GM18498 (cell line): Measurements from ENCODE around the gene MYLK4.

Source experiments
- ATAC-seq: cut with Tn5 transposase; IDR thresholded peaks from one replicate; pipeline ENCODE4 v1.9.1; 2021; ENCODE audit warnings: mild to moderate bottlenecking, moderate library complexity; ENCODE audit not compliant: unreplicated experiment

The MYLK4 gene

DNA sequence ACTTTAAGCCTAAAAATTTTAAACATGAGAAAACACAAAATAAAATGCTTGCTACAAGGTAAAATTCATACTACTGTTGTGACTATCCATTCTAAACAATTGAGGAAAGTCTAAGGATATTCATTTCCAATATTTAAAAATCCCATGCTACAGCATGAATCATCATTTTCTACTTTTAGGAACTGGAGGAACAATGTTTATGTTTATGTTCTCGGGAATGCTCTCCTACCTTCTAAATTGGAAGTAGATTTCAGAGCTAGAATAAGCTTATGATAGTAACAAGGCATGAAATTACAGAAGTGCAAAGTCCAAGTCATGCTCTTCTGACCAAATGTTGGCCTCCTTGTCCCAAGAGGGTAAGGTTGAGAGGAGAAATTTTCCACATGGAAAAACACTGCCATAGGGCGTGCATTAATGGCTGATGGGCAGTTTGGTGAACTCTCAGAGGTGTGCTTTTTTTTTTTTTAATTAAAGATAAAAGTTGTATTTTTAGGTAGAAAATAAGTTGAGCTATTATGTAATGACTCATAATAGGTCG is 6.0 kb upstream of the MYLK4 start:
- no peak for ATAC-seq

DNA sequence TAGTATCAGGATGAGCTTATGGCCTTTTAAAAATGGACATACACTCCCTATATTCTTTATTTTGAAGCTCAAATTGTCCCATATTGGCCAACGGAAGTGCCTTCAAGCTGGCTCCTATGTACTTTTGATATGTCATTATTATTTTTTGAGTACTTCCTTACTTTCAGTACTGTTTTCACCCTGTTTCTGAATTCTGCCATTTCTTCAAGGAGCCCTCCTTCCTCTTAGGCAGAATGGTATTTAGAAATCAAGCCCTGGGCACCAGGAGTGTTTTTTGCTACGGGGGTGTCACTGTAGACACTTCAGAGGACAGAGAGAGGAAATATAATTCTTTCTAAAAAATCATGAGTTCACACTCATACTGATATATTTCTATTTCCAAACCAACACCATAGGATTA is 5.5 kb upstream of the MYLK4 start:
- ATAC-seq = no peak

DNA sequence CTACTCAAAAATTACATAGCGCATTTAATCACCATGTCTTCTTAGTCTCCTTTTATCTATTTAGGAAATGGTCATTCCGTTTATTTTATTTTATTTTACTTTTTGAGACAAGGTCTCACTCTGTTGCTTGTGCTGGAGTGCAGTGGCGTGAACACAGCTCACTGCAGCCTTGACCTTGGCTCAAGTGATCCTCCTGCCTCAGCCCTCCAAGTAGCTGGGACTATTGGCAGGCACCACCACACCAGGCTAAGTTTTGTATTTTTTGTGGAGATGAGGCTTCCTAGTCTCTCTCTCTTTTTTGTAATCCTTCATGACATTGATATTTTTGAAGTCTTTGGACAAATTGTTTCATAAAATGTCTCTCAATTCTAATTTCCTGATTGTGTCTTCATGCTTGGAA is 4.7 kb upstream of the MYLK4 start:
- ATAC-seq = no peak

DNA sequence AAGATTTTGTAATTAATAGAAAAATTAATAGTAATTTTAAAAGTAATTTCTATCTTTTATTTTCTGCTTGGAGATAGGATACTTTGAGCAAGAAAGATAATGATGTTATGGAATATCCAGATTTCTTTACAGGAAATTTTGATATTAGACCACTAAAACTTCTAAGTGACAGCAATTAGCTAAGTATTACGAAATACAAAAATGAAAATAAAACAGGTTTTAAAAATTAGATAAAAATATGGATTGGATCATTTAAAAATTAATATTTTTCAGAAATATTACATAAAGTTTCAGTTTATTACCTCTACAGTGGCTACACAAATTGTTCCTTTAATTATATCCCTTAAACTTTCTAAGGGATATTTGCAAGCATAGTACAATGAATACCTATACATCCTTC is 4.2 kb upstream of the MYLK4 start:
- no peak for ATAC-seq

DNA sequence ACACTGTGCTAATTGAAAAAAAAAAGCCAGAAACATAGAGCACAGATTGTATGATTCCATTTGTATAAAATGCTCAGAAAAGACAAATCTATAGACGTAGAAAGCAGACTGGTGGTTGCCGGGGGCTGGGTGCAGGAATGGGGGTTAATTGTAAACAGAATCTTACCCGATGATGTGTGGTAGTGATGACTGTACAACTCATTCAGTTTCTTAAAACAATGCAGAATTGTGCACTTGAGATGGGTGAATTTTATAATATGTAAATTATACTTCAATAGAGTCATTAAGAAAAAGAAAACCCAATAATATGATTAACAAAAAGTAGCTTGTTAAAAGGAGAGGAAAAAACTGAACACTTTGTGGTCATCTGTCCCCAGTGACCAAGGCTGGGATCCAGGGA is 3.7 kb upstream of the MYLK4 start:
- no peak for ATAC-seq

DNA sequence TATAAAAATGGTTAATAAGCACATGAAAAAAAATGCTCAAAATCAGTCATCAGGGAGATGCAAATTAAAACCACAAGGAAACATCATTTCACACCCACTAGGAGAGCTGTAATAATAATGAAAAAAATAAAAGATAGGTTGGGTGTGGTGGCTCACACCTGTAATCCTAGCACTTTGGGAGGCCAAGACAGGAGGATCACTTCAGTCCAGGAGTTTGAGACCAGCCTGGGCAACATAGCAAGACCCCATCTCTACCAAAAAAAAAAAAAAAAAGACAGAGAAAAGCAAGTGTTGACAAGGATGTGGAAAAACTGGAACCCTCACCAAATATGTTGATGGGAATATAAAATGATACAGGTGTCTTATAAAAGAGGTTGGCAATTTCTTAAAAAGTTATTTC is 3.0 kb upstream of the MYLK4 start:
- no peak for ATAC-seq

DNA sequence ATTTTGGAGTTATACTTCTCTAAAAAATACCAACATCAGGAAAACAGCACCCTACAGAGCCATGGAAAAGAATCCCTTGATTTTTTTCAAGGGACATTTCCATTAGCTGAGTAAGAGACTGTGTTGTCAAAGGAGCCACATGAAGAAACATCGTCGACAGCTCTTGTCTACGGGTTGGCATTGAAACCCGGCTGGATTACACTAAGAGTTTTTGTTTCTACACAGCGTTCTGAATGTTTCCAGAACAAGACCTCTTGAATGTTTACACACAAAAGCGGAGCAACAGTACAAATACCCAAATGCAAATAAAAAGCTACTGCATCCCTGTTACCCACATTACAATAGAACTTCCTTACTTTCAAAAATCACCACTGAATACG is 2.4 kb upstream of the MYLK4 start:
- no peak for ATAC-seq

DNA sequence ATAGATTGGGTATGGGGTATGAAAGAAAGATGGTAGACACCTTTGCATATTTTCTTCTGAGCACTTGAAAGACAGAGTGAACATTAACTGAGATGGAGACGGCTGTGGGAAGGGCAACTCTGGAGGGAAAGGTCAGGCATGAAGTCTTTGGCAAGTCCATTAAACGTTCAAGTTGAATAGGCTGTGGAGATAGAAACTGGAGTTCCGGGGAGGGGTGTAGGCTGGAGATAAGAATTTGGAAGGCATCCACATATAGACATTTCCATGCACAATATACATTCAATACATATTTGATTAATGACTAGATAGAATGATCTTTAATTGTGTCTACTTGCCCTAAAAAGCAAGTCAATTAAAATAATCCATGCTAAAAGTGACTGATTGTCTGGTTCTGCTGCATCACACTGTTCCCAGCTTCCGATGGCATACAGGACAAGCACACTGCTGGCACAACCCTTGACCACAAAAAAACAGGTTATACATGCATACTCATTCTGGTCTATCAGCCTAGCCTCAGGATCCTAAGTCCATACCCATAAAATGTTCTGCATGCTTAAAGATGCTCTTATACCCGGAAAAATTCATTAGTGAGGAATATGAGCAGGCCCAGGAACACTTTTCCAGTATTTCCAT is 1.9 kb upstream of the MYLK4 start:
- no peak for ATAC-seq

DNA sequence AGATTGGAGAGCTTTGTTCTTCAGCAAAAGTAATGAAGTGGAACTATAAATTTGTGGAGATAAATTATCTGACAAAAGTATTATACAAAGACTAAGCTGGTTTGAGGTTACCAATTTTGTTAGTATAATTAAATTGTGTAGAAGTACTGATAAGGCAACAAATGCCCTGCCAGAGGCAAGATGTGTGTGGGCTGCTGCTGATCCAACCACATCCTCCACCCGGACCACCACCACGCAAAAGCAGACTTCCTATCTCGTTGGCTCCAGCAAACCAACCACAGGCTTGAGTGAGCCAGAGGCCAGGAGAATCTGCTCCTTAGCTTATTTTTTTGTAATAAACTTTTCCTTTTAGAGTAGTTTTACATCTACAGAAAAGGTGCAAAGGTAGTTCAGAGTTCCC is 1.1 kb upstream of the MYLK4 start:
- ATAC-seq = no peak

DNA sequence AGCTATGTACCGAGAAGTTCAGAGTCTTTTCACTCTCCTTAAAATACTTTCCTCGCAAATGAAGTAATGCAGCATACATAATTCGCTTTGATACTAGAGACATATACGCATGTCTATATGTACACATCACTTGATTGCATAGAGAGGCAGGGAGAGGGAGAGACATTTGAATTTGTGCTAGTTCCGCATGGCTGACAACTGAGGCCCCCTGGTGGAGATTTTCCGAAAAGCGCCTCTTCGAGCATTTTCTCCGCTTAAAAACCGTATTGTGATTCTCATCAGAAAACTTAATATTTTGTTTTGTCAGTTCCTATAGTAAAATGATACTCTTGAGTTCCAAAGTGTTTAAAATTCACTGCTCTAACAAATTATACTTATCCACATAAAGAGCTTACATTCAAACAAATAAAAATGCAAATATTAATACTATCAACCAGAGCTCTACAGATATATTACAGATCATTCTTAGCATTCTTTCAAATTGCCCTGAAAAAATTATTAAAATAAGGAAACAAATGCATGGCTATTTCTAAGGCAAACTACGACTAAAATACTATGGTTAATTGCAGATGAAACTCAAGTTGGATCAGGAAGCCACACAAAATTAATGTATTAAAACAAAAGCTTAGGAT is 637 bp downstream of the MYLK4 start:
- ATAC-seq = no peak

DNA sequence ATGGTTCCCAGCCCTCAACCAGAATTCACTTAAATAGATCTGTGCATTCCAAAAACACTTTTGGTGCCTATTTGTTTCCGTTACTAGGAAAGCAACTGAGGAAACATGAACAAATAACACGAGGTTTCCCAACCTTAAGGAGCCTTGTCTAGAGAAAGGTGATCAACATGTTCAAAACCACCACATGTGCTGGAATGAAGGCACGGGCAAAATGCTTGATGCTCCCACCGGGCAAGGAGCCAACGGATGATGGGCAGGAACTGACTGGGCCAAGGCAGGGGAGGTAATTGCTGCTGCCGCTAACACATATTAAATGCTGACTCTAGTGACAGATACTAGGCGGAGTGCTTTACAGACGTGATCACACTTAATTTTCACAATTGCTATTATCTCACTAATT is 2.5 kb downstream of the MYLK4 start:
- no peak for ATAC-seq

DNA sequence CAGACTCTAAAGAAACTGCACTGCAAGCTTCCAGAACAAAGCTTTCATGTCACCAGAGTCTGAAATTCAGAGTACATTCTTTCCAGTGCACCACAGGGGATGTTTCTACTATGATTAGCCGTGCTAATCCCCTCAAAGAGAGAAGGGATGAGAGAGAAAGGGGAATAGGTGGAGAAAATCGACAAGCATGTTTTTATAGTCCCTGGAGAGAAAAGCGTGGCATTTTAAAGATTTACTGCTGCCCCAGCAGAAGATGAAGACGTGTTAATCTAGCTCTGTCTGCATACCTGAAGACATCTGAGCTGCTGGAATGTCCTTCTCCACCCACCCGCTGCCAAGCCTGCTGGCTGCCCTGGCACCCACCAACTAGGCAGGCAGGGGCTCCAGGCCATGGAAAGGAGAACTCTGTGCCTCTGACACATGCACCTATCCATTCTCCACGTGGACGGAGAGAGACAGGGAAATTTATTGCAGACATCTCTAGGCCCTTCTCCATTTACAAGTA is 4.1 kb downstream of the MYLK4 start:
- ATAC-seq = no peak

DNA sequence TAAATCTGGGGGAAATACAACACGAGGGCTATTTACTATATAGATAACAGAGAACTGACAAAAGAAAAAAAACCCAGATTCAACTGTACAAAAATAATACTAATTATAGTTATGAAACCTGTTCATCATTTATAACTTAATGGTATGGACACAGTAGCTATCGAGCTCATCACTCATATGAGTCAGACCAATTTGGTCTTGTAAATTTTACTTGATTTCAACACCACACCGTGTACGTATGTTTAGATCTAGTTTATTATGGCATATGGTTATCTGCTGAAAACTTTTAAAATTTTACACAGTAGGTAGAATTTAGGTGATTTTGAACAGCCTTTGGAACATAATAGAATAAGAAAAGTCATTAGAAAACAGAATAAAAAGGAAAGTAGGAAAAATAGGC is 5.5 kb downstream of the MYLK4 start:
- no peak for ATAC-seq

DNA sequence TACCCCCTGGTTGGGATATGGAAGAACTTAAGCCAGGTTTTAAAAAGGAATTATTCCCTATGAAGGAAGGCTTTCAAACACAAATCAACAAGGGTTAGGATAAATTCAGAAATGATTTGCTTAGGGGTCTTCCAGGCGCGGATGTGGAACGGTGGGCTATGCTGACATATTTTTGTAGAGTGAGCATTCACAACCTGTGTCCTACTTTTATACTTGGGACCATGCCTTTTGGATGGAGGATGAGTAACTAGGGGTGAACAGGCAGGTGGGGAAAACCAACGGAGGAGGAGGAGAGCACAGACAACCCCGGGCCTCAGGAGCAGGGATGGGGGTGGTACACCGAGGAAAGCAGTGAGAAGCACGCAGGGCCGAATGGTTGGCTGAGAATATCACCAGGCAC is 5.9 kb downstream of the MYLK4 start:
- ATAC-seq = no peak

DNA sequence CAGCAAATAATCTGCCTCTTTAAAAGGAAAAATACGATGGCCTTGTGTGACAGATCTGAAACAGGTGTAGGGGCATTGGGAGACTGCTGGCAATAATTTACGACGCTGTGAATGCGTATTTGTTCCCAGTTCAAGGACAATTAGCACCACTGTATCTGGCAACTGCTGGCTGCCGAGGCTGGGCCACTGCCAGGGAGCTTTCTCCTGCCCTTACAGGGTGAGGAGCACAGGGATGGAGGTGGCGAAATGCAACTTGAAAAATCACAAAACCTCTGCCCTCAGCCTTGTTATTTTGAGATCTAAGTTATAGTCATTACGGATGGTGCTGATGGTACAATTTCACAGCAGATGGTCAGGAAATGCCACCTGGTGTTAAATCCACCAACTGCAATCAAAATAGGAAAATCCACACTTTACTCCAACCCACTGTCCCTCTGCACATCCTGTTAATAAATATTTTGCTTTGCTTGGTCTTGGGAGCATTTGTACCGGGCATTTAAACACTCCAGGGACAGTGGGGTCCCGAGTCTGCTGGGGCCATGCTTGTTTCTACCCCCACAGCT is 6.4 kb downstream of the MYLK4 start:
- ATAC-seq = no peak

DNA sequence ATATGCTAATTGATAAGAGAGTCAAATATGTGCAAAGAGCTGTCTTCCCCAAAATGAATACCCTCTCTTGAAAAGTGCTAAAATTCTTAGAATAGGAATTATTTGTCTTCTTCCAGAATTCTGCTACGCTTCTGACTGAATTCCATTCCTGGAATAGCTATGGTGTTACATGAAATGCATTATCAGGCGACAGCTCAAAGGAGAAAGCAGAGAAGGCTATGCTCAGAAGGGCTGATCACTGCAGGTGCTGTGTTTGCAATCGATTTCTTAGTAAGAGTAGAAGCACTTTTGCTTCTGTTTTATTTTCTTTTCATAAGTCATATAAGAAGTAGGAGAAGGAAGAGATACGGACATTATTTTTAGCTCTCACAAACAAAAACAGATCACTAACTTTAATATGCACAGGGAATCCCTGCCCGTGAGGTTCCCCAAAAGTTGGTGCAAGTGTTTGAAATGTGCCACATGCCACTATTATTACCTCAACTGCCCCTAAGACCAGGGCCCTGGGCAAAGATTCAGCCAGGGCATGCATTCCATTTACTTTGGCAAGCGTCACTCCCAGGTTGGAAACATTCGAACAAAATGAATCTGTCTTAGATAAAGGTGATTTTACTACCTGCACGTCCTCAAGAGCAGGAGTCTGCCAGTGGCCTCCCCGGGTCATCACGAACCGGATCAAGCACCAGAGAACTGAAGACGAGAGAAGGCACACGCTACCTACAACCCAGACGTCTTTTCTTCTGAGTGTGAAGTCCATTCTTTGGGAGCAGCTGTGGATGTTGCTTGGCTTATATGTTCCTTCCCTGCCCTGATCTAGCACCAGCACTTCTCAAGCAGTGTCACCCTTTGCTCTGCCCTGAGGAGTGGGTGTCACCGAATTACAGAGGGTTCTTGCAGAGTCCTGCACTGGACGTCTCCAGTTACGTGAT is 7.2 kb downstream of the MYLK4 start:
- ATAC-seq = no peak

DNA sequence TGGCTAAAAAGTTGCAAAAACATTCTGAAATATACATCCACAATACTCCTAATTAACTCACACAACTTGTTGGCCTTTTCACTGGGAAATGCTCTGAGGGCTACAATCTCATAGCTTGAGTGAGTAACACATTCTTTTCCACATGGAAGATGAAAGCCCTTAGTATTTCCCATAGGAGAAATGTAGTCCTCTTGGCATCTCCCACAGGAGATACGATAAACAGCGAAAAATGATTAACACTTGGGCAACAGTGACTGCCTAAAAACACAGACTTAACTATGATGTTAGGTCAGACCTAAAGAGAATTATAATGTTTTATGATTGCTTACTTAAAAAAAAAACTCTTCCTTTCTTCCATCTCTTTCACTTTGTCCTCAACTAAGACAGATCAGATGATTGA is 9.0 kb downstream of the MYLK4 start:
- no peak for ATAC-seq

DNA sequence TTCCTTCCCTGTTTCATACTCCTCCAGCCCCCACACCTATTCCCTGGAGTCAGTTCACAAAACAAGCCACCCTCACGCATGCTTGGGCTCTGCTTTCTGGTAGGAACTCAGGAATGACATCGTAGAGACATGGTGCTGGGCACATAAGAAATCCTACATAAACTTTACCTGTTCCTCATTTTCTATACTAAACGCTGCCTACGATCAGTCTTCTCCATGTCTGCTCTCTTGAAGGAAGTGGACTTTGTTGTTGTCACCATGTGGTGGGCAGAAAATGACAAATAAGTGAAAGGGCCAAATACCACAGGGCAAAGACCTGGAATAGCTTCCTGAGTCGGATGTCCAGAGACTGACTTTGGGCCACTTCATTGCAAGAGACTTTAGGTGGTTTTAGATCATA is 10.1 kb downstream of the MYLK4 start:
- no peak for ATAC-seq

DNA sequence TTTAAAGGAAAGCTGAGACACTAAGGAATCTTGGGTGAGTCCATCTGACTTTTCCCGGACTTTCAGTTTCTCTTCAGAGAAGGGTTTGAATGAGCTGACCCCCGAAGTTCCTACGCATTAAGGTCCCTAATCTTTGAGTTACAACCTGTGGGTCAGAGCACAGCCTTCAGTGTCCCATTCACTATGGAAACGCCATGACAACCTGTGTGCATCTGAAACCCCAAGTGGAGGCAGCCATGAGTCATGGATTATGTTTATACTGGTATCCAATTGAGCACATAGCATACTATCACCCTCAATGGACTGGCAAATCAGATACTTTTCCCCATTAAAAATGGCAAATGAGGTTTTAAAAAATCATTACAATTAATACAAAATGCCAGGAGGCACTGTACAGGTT is 11.4 kb downstream of the MYLK4 start:
- ATAC-seq = no peak

DNA sequence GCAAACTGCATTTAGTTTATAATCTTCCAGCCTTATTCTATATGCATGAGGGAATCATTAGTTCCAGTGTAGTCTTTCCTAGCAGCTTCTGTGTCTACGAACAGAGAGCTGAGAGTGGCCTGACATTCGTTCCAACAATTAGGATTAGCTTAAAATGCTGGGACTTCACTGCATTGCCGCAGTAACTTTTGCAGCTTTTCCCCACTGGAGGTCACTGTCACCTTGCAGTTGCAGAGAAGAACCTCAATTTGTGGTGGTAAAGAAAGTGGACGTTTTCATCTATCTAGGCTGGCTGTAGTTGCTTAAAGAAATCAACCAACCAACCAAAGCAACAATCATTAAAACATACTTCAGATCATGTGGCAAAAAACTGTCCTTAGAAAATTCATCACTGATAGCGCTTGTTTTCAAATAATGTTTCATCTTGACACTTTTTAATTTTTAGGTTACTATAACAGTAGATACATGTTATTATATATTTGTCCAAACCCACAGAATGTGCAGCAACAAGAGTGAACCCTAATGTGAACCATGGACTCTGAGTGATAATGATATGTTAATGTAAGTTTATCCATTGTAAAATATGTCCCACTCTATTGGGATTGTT is 12.2 kb downstream of the MYLK4 start:
- peak; percentile 56 for ATAC-seq

DNA sequence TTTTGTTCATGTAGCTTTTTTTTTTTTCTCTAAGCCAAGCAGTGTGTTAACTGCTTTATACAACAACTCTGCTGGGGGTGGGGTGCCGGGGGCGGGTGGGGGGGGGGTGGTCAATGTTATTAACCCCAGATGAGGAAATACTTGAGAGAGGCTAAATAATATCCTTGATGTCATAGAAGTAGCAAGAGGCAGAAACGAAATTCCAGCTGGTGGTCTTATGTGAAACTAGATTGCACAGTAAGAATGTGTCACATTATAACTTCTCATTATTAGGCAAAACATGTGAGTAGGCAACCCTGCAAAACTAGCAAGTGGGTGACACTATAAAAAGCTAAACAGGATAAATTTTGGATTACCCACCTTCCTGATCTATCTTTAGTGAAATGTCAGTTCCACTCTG is 12.8 kb downstream of the MYLK4 start:
- ATAC-seq = no peak
